ENCODE results near the gene FGD3.

GRCh38 chr9:93054758-93055704, 107.7 kb downstream of the FGD3 start:
- TF ChIP-seq, protein P1, sequence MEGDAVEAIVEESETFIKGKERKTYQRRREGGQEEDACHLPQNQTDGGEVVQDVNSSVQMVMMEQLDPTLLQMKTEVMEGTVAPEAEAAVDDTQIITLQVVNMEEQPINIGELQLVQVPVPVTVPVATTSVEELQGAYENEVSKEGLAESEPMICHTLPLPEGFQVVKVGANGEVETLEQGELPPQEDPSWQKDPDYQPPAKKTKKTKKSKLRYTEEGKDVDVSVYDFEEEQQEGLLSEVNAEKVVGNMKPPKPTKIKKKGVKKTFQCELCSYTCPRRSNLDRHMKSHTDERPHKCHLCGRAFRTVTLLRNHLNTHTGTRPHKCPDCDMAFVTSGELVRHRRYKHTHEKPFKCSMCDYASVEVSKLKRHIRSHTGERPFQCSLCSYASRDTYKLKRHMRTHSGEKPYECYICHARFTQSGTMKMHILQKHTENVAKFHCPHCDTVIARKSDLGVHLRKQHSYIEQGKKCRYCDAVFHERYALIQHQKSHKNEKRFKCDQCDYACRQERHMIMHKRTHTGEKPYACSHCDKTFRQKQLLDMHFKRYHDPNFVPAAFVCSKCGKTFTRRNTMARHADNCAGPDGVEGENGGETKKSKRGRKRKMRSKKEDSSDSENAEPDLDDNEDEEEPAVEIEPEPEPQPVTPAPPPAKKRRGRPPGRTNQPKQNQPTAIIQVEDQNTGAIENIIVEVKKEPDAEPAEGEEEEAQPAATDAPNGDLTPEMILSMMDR (IDR thresholded peaks at IDR 0.05): no peak
- TF ChIP-seq POLR2A (IDR thresholded peaks at IDR 0.05): no peak

All from testis (tissue), 2 donors.